Common myeloid progenitor, CD34-positive (primary cell): ENCODE measurements around the gene GAA.

ENCODE experiments used
- CTCF ChIA-PET: fragments of 350-600 bp; sonication (Branson Sonifier 250); formaldehyde crosslinking; loops from one replicate; lab custom pipeline; 2021; ENCODE audit warnings: antibody characterized with exemption; lab: Charles Lee
- POLR2A ChIA-PET: fragments of 350-600 bp; sonication (Branson Sonifier 250); formaldehyde crosslinking; loops from one replicate; lab custom pipeline; 2021; ENCODE audit warnings: antibody characterized with exemption; lab: Charles Lee
- DNase-seq, 3 donors: peaks; one replicate each; pipeline versions ENCODE4 v3.0.0 to v3.0.0-alpha.2; 2013
- H3K27ac ChIP-seq, 2 experiments: 1 replicate in 1 of 2; 2 replicates in 1 of 2; pipeline ENCODE4 v1.7.0; 2013; ENCODE audit warnings: inconsistent platforms in 2 of 2, low read length in 2 of 2, mild to moderate bottlenecking in 2 of 2, low read depth in 1 of 2, moderate library complexity in 1 of 2; ENCODE audit not compliant: severe bottlenecking in 2 of 2, insufficient read depth in 1 of 2, poor library complexity in 1 of 2
- H3K27me3 ChIP-seq, 5 experiments: replicated peaks in 2 of 5; 1 replicate in 3 of 5; 2 replicates in 2 of 5; pipeline versions ENCODE4 v1.6.1 to v1.7.0; 2013; ENCODE audit warnings: low read length in 4 of 5, mild to moderate bottlenecking in 2 of 5, moderate library complexity in 2 of 5, inconsistent platforms in 1 of 5; ENCODE audit not compliant: insufficient read depth in 5 of 5, control insufficient read depth in 4 of 5
- H3K36me3 ChIP-seq, 4 experiments: 1 replicate in 2 of 4; 2 replicates in 2 of 4; pipeline versions ENCODE4 v1.6.1 to v1.7.0; 2013; ENCODE audit warnings: low read length in 3 of 4, control low read depth in 1 of 4, mild to moderate bottlenecking in 1 of 4; ENCODE audit not compliant: control insufficient read depth in 4 of 4, insufficient read depth in 4 of 4
- H3K4me1 ChIP-seq, 4 experiments: 1 replicate in 3 of 4; 2 replicates in 1 of 4; pipeline versions ENCODE4 v1.6.1 to v1.7.1; 2013; ENCODE audit warnings: low read length in 3 of 4, mild to moderate bottlenecking in 3 of 4, control low read depth in 1 of 4, inconsistent platforms in 1 of 4, moderate library complexity in 1 of 4; ENCODE audit not compliant: control insufficient read depth in 4 of 4, insufficient read depth in 4 of 4; ENCODE audit errors: control extremely low read depth in 1 of 4
- H3K4me3 ChIP-seq, 7 experiments: 1 replicate in 4 of 7; 2 replicates in 3 of 7; pipeline versions ENCODE4 v1.5.1 to v1.7.0; 2013; ENCODE audit warnings: mild to moderate bottlenecking in 7 of 7, low read length in 6 of 7, moderate library complexity in 6 of 7, inconsistent platforms in 2 of 7, low read depth in 2 of 7, control low read depth in 1 of 7; ENCODE audit not compliant: insufficient read depth in 4 of 7, control insufficient read depth in 1 of 7; ENCODE audit errors: extremely low read depth in 1 of 7
- H3K9me3 ChIP-seq, 5 experiments: 1 replicate in 4 of 5; 2 replicates in 1 of 5; pipeline versions ENCODE4 v1.6.1 to v1.7.1; 2013; ENCODE audit warnings: low read length in 4 of 5, mild to moderate bottlenecking in 2 of 5, inconsistent platforms in 1 of 5, low read depth in 1 of 5, moderate library complexity in 1 of 5; ENCODE audit not compliant: control insufficient read depth in 4 of 5, insufficient read depth in 2 of 5; ENCODE audit errors: control extremely low read depth in 1 of 5
- WGBS: methylation state at CpG from one replicate; pipeline ENCODE4 v1.1.5; 2013; ENCODE audit not compliant: insufficient coverage; 5-methylcytosine and 5-hydroxymethylcytosine counted together

GAA gene

GRCh38 chr17:80112471-80113032 is 11.2 kb downstream of the GAA start:
- Histone ChIP-seq H3K27me3 (no peaks in the 10 kb centered on the region), H3K36me3 (peaks cover 0 to 5% (median 0%) of the 10 kb centered on the region in 4 experiments), H3K27ac (no peak overlapping the region), H3K4me1 (no peaks in the 10 kb centered on the region), H3K9me3 (peaks cover 0 to 1% (median 0%) of the 10 kb centered on the region in 5 experiments), H3K4me3 (no peak overlapping the region)
- WGBS = 97% methylated on average over 17 of the region's 24 CpGs
- POLR2A ChIA-PET = no interaction called here
- CTCF ChIA-PET = no interaction called here
- no peak for DNase-seq

- no peak for DNase-seq
- peaks cover 0 to 5% (median under 1%) of the 10 kb centered on the region in 4 experiments for H3K36me3 ChIP-seq
- POLR2A ChIA-PET = no interaction called here
- no peak overlapping the region for H3K27ac ChIP-seq
- CTCF ChIA-PET = no interaction called here
- 85% methylated on average over 8 of the region's 20 CpGs for WGBS
- H3K4me3 ChIP-seq = no peak overlapping the region
- H3K4me1 ChIP-seq = no peaks in the 10 kb centered on the region
- no peaks in the 10 kb centered on the region for H3K27me3 ChIP-seq
- H3K9me3 ChIP-seq = peaks cover 0 to 1% (median 0%) of the 10 kb centered on the region in 5 experiments
Observed at GRCh38 chr17:80113033-80113484, 11.7 kb downstream of the GAA start.

DNA sequence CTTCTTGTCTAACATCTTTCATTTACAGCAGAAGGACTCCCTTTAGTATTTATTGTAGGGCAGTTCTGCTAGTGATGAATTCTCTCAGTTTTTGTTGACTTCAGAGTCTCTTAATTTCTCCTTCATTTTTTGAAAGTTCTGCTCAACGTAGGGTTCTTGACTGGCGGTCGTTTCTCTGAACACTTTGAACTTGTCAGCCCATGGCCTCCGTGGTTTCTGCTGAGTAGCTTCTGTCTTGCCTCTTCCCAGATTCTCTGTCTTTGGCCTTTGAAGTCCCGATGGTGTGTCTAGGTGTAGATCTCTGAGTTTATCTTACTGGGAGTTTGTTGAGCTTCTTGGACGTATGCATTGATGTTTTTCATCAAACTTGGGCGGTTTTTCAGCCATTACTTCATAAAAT is 13.4 kb downstream of the GAA start:
- no peaks in the 10 kb centered on the region for H3K4me1 ChIP-seq
- H3K9me3 ChIP-seq = peaks cover 0 to 1% (median 0%) of the 10 kb centered on the region in 5 experiments
- no peaks in the 10 kb centered on the region for H3K27me3 ChIP-seq
- ChIA-PET POLR2A (no interaction called here), CTCF (no interaction called here)
- H3K36me3 ChIP-seq = peaks cover 0 to 8% (median 1%) of the 10 kb centered on the region in 4 experiments
- DNase-seq = no peak
- 93% methylated on average over 5 of the region's 7 CpGs for WGBS
- H3K4me3 ChIP-seq = no peak overlapping the region
- no peak overlapping the region for H3K27ac ChIP-seq

DNA sequence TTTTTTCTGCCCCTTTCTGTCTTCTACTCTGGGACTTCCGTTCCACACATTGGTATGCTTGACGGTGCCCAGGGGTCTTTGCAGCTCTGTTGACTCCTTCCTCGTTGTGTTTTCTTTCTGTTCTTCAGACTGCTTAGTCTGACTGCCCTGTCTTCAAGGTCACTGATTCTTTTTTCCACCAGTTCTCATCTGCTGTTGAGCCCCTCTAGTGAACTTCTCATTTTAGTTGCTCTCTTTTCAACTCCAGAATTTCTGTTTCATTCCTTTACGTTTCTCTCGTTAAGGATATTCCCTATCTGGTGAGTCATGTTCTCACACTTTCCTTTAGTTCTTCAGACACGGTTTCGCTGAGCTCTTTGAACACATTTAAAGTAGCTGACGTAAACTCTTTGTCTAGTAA is 13.8 kb downstream of the GAA start:
- 98% methylated on average over 8 of the region's 8 CpGs for WGBS
- H3K4me3 ChIP-seq = no peak overlapping the region
- CTCF ChIA-PET = interaction anchor here (1.0 kb wide), 1 partner anchor 13 kb away, joined by 3 read pairs; the partner anchor contains the start of gene GAA
- DNase-seq = no peak
- POLR2A ChIA-PET = no interaction called here
- H3K36me3 ChIP-seq = peaks cover 0 to 8% (median 1%) of the 10 kb centered on the region in 4 experiments
- H3K27me3 ChIP-seq = no peaks in the 10 kb centered on the region
- peaks cover 0 to 1% (median 0%) of the 10 kb centered on the region in 5 experiments for H3K9me3 ChIP-seq
- H3K4me1 ChIP-seq = no peaks in the 10 kb centered on the region
- H3K27ac ChIP-seq = no peak overlapping the region

DNA sequence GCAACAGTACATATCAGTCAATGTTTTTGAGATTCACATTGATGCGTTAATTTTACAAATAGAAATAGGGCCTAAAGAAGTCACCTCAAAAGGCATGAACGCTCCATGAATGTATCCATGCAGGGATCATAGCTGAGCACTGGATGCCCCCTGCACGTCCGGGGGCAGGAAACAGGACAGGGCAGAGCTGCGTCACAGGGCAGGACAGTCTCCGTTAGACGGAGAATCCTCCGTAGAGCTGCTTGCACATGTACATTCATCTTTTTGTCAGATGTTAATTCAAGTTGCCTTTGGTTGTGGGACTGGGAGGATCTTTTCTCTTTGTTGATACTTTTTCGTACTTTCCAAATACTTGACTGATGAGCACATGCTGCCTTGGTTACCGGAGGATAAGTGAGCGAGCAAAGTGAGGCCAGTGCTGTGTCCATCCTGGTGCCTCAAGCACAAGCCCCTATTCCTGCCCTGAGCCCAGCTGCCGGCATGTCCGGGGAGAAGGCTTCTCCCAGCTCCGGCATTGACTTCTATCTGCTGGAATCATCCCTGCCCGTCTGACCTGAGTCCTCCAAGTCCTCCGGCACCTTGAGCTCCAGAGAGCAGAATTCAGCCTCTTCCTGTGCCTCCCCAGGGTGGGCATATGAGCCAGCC is 15.0 kb downstream of the GAA start:
- H3K4me1 ChIP-seq = no peaks in the 10 kb centered on the region
- peaks cover 0 to 1% (median 0%) of the 10 kb centered on the region in 5 experiments for H3K9me3 ChIP-seq
- ChIA-PET POLR2A (no interaction called here), CTCF (no interaction called here)
- H3K27me3 ChIP-seq = no peaks in the 10 kb centered on the region
- H3K4me3 ChIP-seq = no peak overlapping the region
- 92% methylated on average over 12 of the region's 16 CpGs for WGBS
- peaks cover 0 to 8% (median 1%) of the 10 kb centered on the region in 4 experiments for H3K36me3 ChIP-seq
- no peak overlapping the region for H3K27ac ChIP-seq
- DNase-seq = no peak

GRCh38 chr17:80116921-80117380 is 15.6 kb downstream of the GAA start:
- ChIA-PET POLR2A (no interaction called here), CTCF (no interaction called here)
- Histone ChIP-seq H3K27ac (no peak overlapping the region), H3K4me1 (no peaks in the 10 kb centered on the region), H3K9me3 (peaks cover 0 to 1% (median 0%) of the 10 kb centered on the region in 5 experiments), H3K4me3 (no peak overlapping the region), H3K36me3 (peaks cover 0 to 8% (median 1%) of the 10 kb centered on the region in 4 experiments), H3K27me3 (no peaks in the 10 kb centered on the region)
- no peak for DNase-seq
- 98% methylated on average over 11 of the region's 13 CpGs for WGBS
